H1 (cell line): Measurements from ENCODE around the gene HIBCH.

Experiments used
- CREB1 ChIP-seq: IDR thresholded peaks from 2 replicates; pipeline ENCODE4 v1.6.1; 2012; ENCODE audit warnings: inconsistent platforms
- CTBP2 ChIP-seq: IDR thresholded peaks from 2 replicates; pipeline ENCODE4 v1.7.0; 2011; ENCODE audit warnings: borderline replicate concordance, mild to moderate bottlenecking, moderate library complexity, mixed read lengths, low read length; ENCODE audit not compliant: insufficient read depth, insufficient read length
- EP300 ChIP-seq, 2 experiments: IDR thresholded peaks; 1 replicate in 1 of 2; 2 replicates in 1 of 2; pipeline ENCODE4 v1.6.1; 2011 to 2012; ENCODE audit warnings: low read depth in 2 of 2, low read length in 2 of 2, mild to moderate bottlenecking in 2 of 2, borderline replicate concordance in 1 of 2, inconsistent platforms in 1 of 2, moderate library complexity in 1 of 2
- JUND ChIP-seq: IDR thresholded peaks from 2 replicates; pipeline ENCODE4 v1.6.1; 2011; ENCODE audit warnings: mild to moderate bottlenecking, improper control_type of control experiment, low read length
- POLR2A ChIP-seq, 2 experiments: IDR thresholded peaks; 1 replicate in 1 of 2; 2 replicates in 1 of 2; pipeline ENCODE4 v1.6.1; 2011; ENCODE audit warnings: low read depth in 2 of 2, low read length in 2 of 2, mild to moderate bottlenecking in 2 of 2; ENCODE audit errors: control extremely low read depth in 1 of 2
- POLR2AphosphoS5 ChIP-seq: IDR thresholded peaks from 2 replicates; pipeline ENCODE4 v1.6.1; 2011; ENCODE audit warnings: low read depth, low read length
- TF ChIP-seq, protein P1 (sequence below), 3 experiments: IDR thresholded peaks; 1 replicate in 2 of 3; 2 replicates in 1 of 3; pipeline versions ENCODE4 v1.5.1 to v1.6.1; 2011; ENCODE audit warnings: low read length in 3 of 3, mild to moderate bottlenecking in 3 of 3, inconsistent platforms in 2 of 3, low read depth in 1 of 3, moderate library complexity in 1 of 3; ENCODE audit not compliant: insufficient read depth in 1 of 3; ENCODE audit errors: control extremely low read depth in 1 of 3

DNA sequence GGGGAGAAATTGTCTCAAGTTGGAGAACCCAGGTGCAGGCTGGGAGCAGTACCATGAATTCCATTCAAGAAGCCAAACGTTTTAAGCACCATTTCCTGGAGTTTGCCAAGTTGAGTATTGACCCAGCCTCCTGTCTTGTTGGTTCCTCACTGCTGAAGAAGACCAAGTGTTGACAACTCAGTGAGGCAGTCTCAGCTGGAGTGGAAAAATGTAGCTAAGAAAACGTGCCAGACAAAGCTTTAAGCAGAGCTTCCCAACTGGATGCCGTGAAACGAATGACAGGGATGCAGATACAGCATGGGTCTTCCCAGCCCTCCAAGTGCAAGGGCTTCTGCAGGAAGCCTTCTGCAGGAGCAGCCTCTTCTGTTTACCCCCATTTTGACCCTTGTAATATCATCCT, 23.0 kb upstream of the HIBCH start:
- TF ChIP-seq, protein P1, sequence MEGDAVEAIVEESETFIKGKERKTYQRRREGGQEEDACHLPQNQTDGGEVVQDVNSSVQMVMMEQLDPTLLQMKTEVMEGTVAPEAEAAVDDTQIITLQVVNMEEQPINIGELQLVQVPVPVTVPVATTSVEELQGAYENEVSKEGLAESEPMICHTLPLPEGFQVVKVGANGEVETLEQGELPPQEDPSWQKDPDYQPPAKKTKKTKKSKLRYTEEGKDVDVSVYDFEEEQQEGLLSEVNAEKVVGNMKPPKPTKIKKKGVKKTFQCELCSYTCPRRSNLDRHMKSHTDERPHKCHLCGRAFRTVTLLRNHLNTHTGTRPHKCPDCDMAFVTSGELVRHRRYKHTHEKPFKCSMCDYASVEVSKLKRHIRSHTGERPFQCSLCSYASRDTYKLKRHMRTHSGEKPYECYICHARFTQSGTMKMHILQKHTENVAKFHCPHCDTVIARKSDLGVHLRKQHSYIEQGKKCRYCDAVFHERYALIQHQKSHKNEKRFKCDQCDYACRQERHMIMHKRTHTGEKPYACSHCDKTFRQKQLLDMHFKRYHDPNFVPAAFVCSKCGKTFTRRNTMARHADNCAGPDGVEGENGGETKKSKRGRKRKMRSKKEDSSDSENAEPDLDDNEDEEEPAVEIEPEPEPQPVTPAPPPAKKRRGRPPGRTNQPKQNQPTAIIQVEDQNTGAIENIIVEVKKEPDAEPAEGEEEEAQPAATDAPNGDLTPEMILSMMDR (IDR thresholded peaks at IDR 0.05; ENCODE audit: control extremely low read depth in 1 of 3, insufficient read depth in 1 of 3, low read depth in 1 of 3, low read length in 3 of 3): no peak
- no peak for TF ChIP-seq POLR2AphosphoS5
- no peak for TF ChIP-seq JUND
- no peak for TF ChIP-seq CTBP2
- TF ChIP-seq EP300 (IDR thresholded peaks at IDR 0.05; ENCODE audit: borderline replicate concordance in 1 of 2, low read depth in 2 of 2, low read length in 2 of 2): no peak
- no peak for TF ChIP-seq CREB1
- no peak for TF ChIP-seq POLR2A (IDR thresholded peaks at IDR 0.05; ENCODE audit: control extremely low read depth in 1 of 2, low read depth in 2 of 2, low read length in 2 of 2)
